Heart left ventricle (tissue), 13 donors: ENCODE data around the gene LPIN1.

Source experiments
- CTCF ChIP-seq, 12 donors: fragments of 200-600 bp; sonication (generic) in 4 of 12; IDR thresholded peaks; one replicate each; pipeline versions ENCODE4 v1.5.0 to v1.8.0; 2018 to 2022; ENCODE audit warnings: antibody characterized with exemption in 12 of 12, mild to moderate bottlenecking in 5 of 12
- POLR2A ChIP-seq, 2 donors: fragments of 450-650 bp; IDR thresholded peaks; one replicate each; pipeline ENCODE4 v1.6.1; 2017; ENCODE audit warnings: antibody characterized with exemption in 2 of 2, mild to moderate bottlenecking in 2 of 2, moderate library complexity in 2 of 2
- donor health status: ischemic (EF 13 %, LVEDD 7.1; RV severe dilation, severe dysfunction).
- donor health status: DM: no; HTN: yes; CAD: no.
- donor health status: DM: no; HTN: no; CAD: no.
- donor health status: ischemic (EF 25% LVEDD 6.9; RV normal size, moderate dysfunction).
- donor health status: ischemic (EF 25% LVEDD 5.7; RV mildly dilated, moderate dysfunction).
- donor health status: ischemic (EF 35%, LVEDD 5.7; RV mildly dilated, moderate dysfunction).
- donor health status: nonischemic (EF 11% LVEDD 7.7; RV severe dilation, severe dysfunction).
- donor health status: DM: yes; HTN: yes; CAD: no.
- donor health status: PGD.
- donor health status: ischemic (EF 29% LVEDD 5.4; RV normal size, mild dysfunction).
- donor health status: nonischemic (EF 23%, LVEDD 6.1; RV moderate dilation, normal function).

- TF ChIP-seq CTCF (IDR thresholded peaks at IDR 0.05) = no peak
- no peak for TF ChIP-seq POLR2A (IDR thresholded peaks at IDR 0.05)
Observed at GRCh38 chr2:11716689-11717321, 29.6 kb upstream of the LPIN1 start.
